Measurements from ENCODE around the gene NDUFA11.
"Not testable (repeated sequence)": the region's sequence is repeated elsewhere in the genome, so short reads cannot be mapped to it uniquely, and the experiment has no call there.

Gene NDUFA11

GRCh38 chr19:5894704-5895349, 8.8 kb downstream of the NDUFA11 start:
- H3K27me3 Mint-ChIP-seq: peaks cover 28% of the 10 kb centered on the region
- H3K27ac Mint-ChIP-seq: no peak overlapping the region
- intact Hi-C loops (cut with micrococcal nuclease): no loop called here
- peaks cover 47% of the 10 kb centered on the region for H3K36me3 Mint-ChIP-seq (ENCODE audit: low read depth)
- H3K4me3 Mint-ChIP-seq: no peak overlapping the region
- H3K9me3 Mint-ChIP-seq: no peaks in the 10 kb centered on the region
- peaks cover 14% of the 10 kb centered on the region for H3K4me1 Mint-ChIP-seq (ENCODE audit: low read depth)

GRCh38 chr19:5893907-5894703, 9.5 kb downstream of the NDUFA11 start:
- no peaks in the 10 kb centered on the region for H3K9me3 Mint-ChIP-seq
- H3K27ac Mint-ChIP-seq: no peak overlapping the region
- intact Hi-C loops (cut with micrococcal nuclease): loop anchor here (2.0 kb wide), 1 partner anchor 89 kb away; the partner anchor contains the start of gene NRTN
- H3K27me3 Mint-ChIP-seq: peaks cover 33% of the 10 kb centered on the region
- H3K36me3 Mint-ChIP-seq (ENCODE audit: low read depth): peaks cover 44% of the 10 kb centered on the region
- peaks cover 14% of the 10 kb centered on the region for H3K4me1 Mint-ChIP-seq (ENCODE audit: low read depth)
- H3K4me3 Mint-ChIP-seq: no peak overlapping the region

- Mint-ChIP-seq H3K9me3 (no peaks in the 10 kb centered on the region), H3K27me3 (peaks cover 38% of the 10 kb centered on the region), H3K36me3 (ENCODE audit: low read depth) (peaks cover 44% of the 10 kb centered on the region), H3K27ac (no peak overlapping the region), H3K4me3 (no peak overlapping the region), H3K4me1 (ENCODE audit: low read depth) (peaks cover 14% of the 10 kb centered on the region)
- intact Hi-C loops (cut with micrococcal nuclease): loop anchor here (2.0 kb wide), 1 partner anchor 89 kb away; the partner anchor contains the start of gene NRTN
Observed at GRCh38 chr19:5893296-5893903, 10.2 kb downstream of the NDUFA11 start.

GRCh38 chr19:5892772-5893275, 10.8 kb downstream of the NDUFA11 start:
- no peak overlapping the region for H3K27ac Mint-ChIP-seq
- H3K4me3 Mint-ChIP-seq: no peak overlapping the region
- peaks cover 38% of the 10 kb centered on the region for H3K36me3 Mint-ChIP-seq (ENCODE audit: low read depth)
- peaks cover 9% of the 10 kb centered on the region for H3K4me1 Mint-ChIP-seq (ENCODE audit: low read depth)
- H3K27me3 Mint-ChIP-seq: peaks cover 40% of the 10 kb centered on the region
- H3K9me3 Mint-ChIP-seq: no peaks in the 10 kb centered on the region
- intact Hi-C loops (cut with micrococcal nuclease): loop anchor here (2.0 kb wide), 1 partner anchor 88 kb away; the partner anchor contains the start of gene NRTN

- peaks cover 31% of the 10 kb centered on the region for H3K36me3 Mint-ChIP-seq (ENCODE audit: low read depth)
- peaks cover 40% of the 10 kb centered on the region for H3K27me3 Mint-ChIP-seq
- no peak overlapping the region for H3K27ac Mint-ChIP-seq
- no peaks in the 10 kb centered on the region for H3K9me3 Mint-ChIP-seq
- H3K4me3 Mint-ChIP-seq: no peak overlapping the region
- intact Hi-C loops (cut with micrococcal nuclease): loop anchor here (2.0 kb wide), 1 partner anchor 87 kb away; the partner anchor contains the start of gene NRTN
- H3K4me1 Mint-ChIP-seq (ENCODE audit: low read depth): peaks cover 5% of the 10 kb centered on the region
Observed at GRCh38 chr19:5891938-5892771, 11.4 kb downstream of the NDUFA11 start.

GRCh38 chr19:5891572-5891937, 12.0 kb downstream of the NDUFA11 start:
- Mint-ChIP-seq H3K27ac (no peak overlapping the region), H3K36me3 (ENCODE audit: low read depth) (peaks cover 25% of the 10 kb centered on the region), H3K9me3 (no peaks in the 10 kb centered on the region), H3K4me3 (no peak overlapping the region), H3K4me1 (ENCODE audit: low read depth) (peaks cover 5% of the 10 kb centered on the region), H3K27me3 (peaks cover 40% of the 10 kb centered on the region)
- intact Hi-C loops (cut with micrococcal nuclease): no loop called here

- Mint-ChIP-seq H3K4me3 (no peak overlapping the region), H3K27ac (no peak overlapping the region), H3K9me3 (no peaks in the 10 kb centered on the region), H3K27me3 (peaks cover 43% of the 10 kb centered on the region), H3K4me1 (ENCODE audit: low read depth) (peaks cover 5% of the 10 kb centered on the region), H3K36me3 (ENCODE audit: low read depth) (peaks cover 11% of the 10 kb centered on the region)
- intact Hi-C loops (cut with micrococcal nuclease): no loop called here
Observed at GRCh38 chr19:5890099-5890498, 13.5 kb downstream of the NDUFA11 start.

- H3K27ac Mint-ChIP-seq: no peak overlapping the region
- intact Hi-C loops (cut with micrococcal nuclease): no loop called here
Observed at GRCh38 chr19:5889288-5889971, 14.2 kb downstream of the NDUFA11 start.

GRCh38 chr19:5884065-5884811, 19.4 kb downstream of the NDUFA11 start:
- intact Hi-C loops (cut with micrococcal nuclease); H3K36me3 Mint-ChIP-seq (ENCODE audit: low read depth); H3K27ac Mint-ChIP-seq; H3K4me3 Mint-ChIP-seq; H3K4me1 Mint-ChIP-seq (ENCODE audit: low read depth); H3K9me3 Mint-ChIP-seq: not testable (repeated sequence)
- H3K27me3 Mint-ChIP-seq: peaks cover 42% of the 10 kb centered on the region

More at GRCh38 chr19:5889288-5889971, 14.2 kb downstream of the NDUFA11 start:
- Mint-ChIP-seq H3K4me3 (no peak overlapping the region), H3K4me1 (ENCODE audit: low read depth) (peaks cover 6% of the 10 kb centered on the region), H3K36me3 (ENCODE audit: low read depth) (peaks cover 4% of the 10 kb centered on the region), H3K27me3 (peaks cover 43% of the 10 kb centered on the region), H3K9me3 (no peaks in the 10 kb centered on the region)

GRCh38 chr19:5883157-5883873, 20.3 kb downstream of the NDUFA11 start:
- H3K4me3 Mint-ChIP-seq; H3K36me3 Mint-ChIP-seq (ENCODE audit: low read depth); H3K9me3 Mint-ChIP-seq; H3K27ac Mint-ChIP-seq; H3K4me1 Mint-ChIP-seq (ENCODE audit: low read depth); intact Hi-C loops (cut with micrococcal nuclease): not testable (repeated sequence)
- peaks cover 43% of the 10 kb centered on the region for H3K27me3 Mint-ChIP-seq

GRCh38 chr19:5882421-5882968, 21.1 kb downstream of the NDUFA11 start:
- no peaks in the 10 kb centered on the region for H3K9me3 Mint-ChIP-seq
- intact Hi-C loops (cut with micrococcal nuclease): no loop called here
- H3K36me3 Mint-ChIP-seq (ENCODE audit: low read depth): no peaks in the 10 kb centered on the region
- H3K4me1 Mint-ChIP-seq (ENCODE audit: low read depth): peaks cover 6% of the 10 kb centered on the region
- peak overlapping the region; percentile 5 for H3K27ac Mint-ChIP-seq
- peaks cover 42% of the 10 kb centered on the region for H3K27me3 Mint-ChIP-seq
- H3K4me3 Mint-ChIP-seq: no peak overlapping the region

Data from dendritic cell treated with granulocyte-macrophage colony-stimulating factor and Interleukin-4, amounts not matched to agents 40 ng/mL and 50 ng/mL, for 4 days (primary cell).